Measurements from ENCODE around the gene DCAF6. TPM values are rescaled to one million over a fixed set of nuclear protein-coding genes. Genes with fewer than 3 reads are reported as not detected.

The DCAF6 gene
- total RNA-seq, 1 donor from 2014 or later: 93.9 TPM

GRCh38 chr1:168104535-168104934 is 168.1 kb downstream of the DCAF6 start:
- no peaks in the 10 kb centered on the region for H3K4me1 ChIP-seq (ENCODE audit: control insufficient read depth in 3 of 3, insufficient read depth in 3 of 3, low read length in 3 of 3)
- no peak overlapping the region for H3K27ac ChIP-seq (ENCODE audit: low read depth, low read length)
- H3K27me3 ChIP-seq (ENCODE audit: control insufficient read depth in 3 of 3, insufficient read depth in 3 of 3, low read length in 3 of 3): peaks cover 0 to 10% (median 0%) of the 10 kb centered on the region in 3 donors
- H3K9me3 ChIP-seq (ENCODE audit: control insufficient read depth in 3 of 3, low read length in 3 of 3): no peaks in the 10 kb centered on the region
- no peak overlapping the region for H3K9ac ChIP-seq (ENCODE audit: low read depth in 1 of 3, low read length in 3 of 3)
- H3K36me3 ChIP-seq (ENCODE audit: control insufficient read depth in 3 of 3, insufficient read depth in 3 of 3, low read length in 3 of 3): peaks cover 0 to 10% (median 4%) of the 10 kb centered on the region in 3 donors
- H3K4me3 ChIP-seq (ENCODE audit: low read length in 3 of 3): no peak overlapping the region

- Histone ChIP-seq H3K36me3 (ENCODE audit: control insufficient read depth in 3 of 3, insufficient read depth in 3 of 3, low read length in 3 of 3) (peaks cover 0 to 10% (median 4%) of the 10 kb centered on the region in 3 donors), H3K27ac (ENCODE audit: low read depth, low read length) (no peak overlapping the region), H3K9me3 (ENCODE audit: control insufficient read depth in 3 of 3, low read length in 3 of 3) (no peaks in the 10 kb centered on the region), H3K4me3 (ENCODE audit: low read length in 3 of 3) (no peak overlapping the region), H3K4me1 (ENCODE audit: control insufficient read depth in 3 of 3, insufficient read depth in 3 of 3, low read length in 3 of 3) (no peaks in the 10 kb centered on the region), H3K9ac (ENCODE audit: low read depth in 1 of 3, low read length in 3 of 3) (no peak overlapping the region), H3K27me3 (ENCODE audit: control insufficient read depth in 3 of 3, insufficient read depth in 3 of 3, low read length in 3 of 3) (peaks cover 0 to 10% (median 0%) of the 10 kb centered on the region in 3 donors)
These were observed 169.4 kb downstream of the DCAF6 start for GRCh38 chr1:168105846-168106245.

- Histone ChIP-seq H3K36me3 (ENCODE audit: control insufficient read depth in 3 of 3, insufficient read depth in 3 of 3, low read length in 3 of 3) (peaks cover 0 to 10% (median 4%) of the 10 kb centered on the region in 3 donors), H3K27me3 (ENCODE audit: control insufficient read depth in 3 of 3, insufficient read depth in 3 of 3, low read length in 3 of 3) (peaks cover 0 to 10% (median 0%) of the 10 kb centered on the region in 3 donors)
These were observed 169.8 kb downstream of the DCAF6 start for GRCh38 chr1:168106274-168106673.

GRCh38 chr1:168110896-168111545 is 174.5 kb downstream of the DCAF6 start:
- H3K27ac ChIP-seq (ENCODE audit: low read depth, low read length): no peak overlapping the region
- H3K4me1 ChIP-seq (ENCODE audit: control insufficient read depth in 3 of 3, insufficient read depth in 3 of 3, low read length in 3 of 3): no peaks in the 10 kb centered on the region
- no peaks in the 10 kb centered on the region for H3K9me3 ChIP-seq (ENCODE audit: control insufficient read depth in 3 of 3, low read length in 3 of 3)
- H3K27me3 ChIP-seq (ENCODE audit: control insufficient read depth in 3 of 3, insufficient read depth in 3 of 3, low read length in 3 of 3): no peaks in the 10 kb centered on the region
- peaks cover 0 to 5% (median 0%) of the 10 kb centered on the region in 3 donors for H3K36me3 ChIP-seq (ENCODE audit: control insufficient read depth in 3 of 3, insufficient read depth in 3 of 3, low read length in 3 of 3)
- no peak overlapping the region for H3K9ac ChIP-seq (ENCODE audit: low read depth in 1 of 3, low read length in 3 of 3)
- H3K4me3 ChIP-seq (ENCODE audit: low read length in 3 of 3): no peak overlapping the region

More at GRCh38 chr1:168106274-168106673, 169.8 kb downstream of the DCAF6 start:
- Histone ChIP-seq H3K27ac (ENCODE audit: low read depth, low read length) (no peak overlapping the region), H3K4me3 (ENCODE audit: low read length in 3 of 3) (no peak overlapping the region), H3K9ac (ENCODE audit: low read depth in 1 of 3, low read length in 3 of 3) (no peak overlapping the region), H3K4me1 (ENCODE audit: control insufficient read depth in 3 of 3, insufficient read depth in 3 of 3, low read length in 3 of 3) (no peaks in the 10 kb centered on the region), H3K9me3 (ENCODE audit: control insufficient read depth in 3 of 3, low read length in 3 of 3) (no peaks in the 10 kb centered on the region)

- Histone ChIP-seq H3K27me3 (ENCODE audit: control insufficient read depth in 3 of 3, insufficient read depth in 3 of 3, low read length in 3 of 3) (no peaks in the 10 kb centered on the region), H3K36me3 (ENCODE audit: control insufficient read depth in 3 of 3, insufficient read depth in 3 of 3, low read length in 3 of 3) (peaks cover 0 to 2% (median 0%) of the 10 kb centered on the region in 3 donors), H3K4me3 (ENCODE audit: low read length in 3 of 3) (no peak overlapping the region), H3K9ac (ENCODE audit: low read depth in 1 of 3, low read length in 3 of 3) (no peak overlapping the region), H3K4me1 (ENCODE audit: control insufficient read depth in 3 of 3, insufficient read depth in 3 of 3, low read length in 3 of 3) (no peaks in the 10 kb centered on the region), H3K27ac (ENCODE audit: low read depth, low read length) (no peak overlapping the region), H3K9me3 (ENCODE audit: control insufficient read depth in 3 of 3, low read length in 3 of 3) (no peaks in the 10 kb centered on the region)
These were observed 176.3 kb downstream of the DCAF6 start for GRCh38 chr1:168112673-168113305.

- Histone ChIP-seq H3K27me3 (ENCODE audit: control insufficient read depth in 3 of 3, insufficient read depth in 3 of 3, low read length in 3 of 3) (no peaks in the 10 kb centered on the region), H3K4me1 (ENCODE audit: control insufficient read depth in 3 of 3, insufficient read depth in 3 of 3, low read length in 3 of 3) (no peaks in the 10 kb centered on the region), H3K36me3 (ENCODE audit: control insufficient read depth in 3 of 3, insufficient read depth in 3 of 3, low read length in 3 of 3) (no peaks in the 10 kb centered on the region), H3K9ac (ENCODE audit: low read depth in 1 of 3, low read length in 3 of 3) (no peak overlapping the region), H3K27ac (ENCODE audit: low read depth, low read length) (no peak overlapping the region), H3K9me3 (ENCODE audit: control insufficient read depth in 3 of 3, low read length in 3 of 3) (no peaks in the 10 kb centered on the region), H3K4me3 (ENCODE audit: low read length in 3 of 3) (no peak overlapping the region)
These were observed 178.4 kb downstream of the DCAF6 start for GRCh38 chr1:168114845-168115244.

- H3K9me3 ChIP-seq (ENCODE audit: control insufficient read depth in 3 of 3, low read length in 3 of 3): no peaks in the 10 kb centered on the region
- H3K27ac ChIP-seq (ENCODE audit: low read depth, low read length): no peak overlapping the region
- peaks cover 0 to under 1% (median 0%) of the 10 kb centered on the region in 3 donors for H3K4me1 ChIP-seq (ENCODE audit: control insufficient read depth in 3 of 3, insufficient read depth in 3 of 3, low read length in 3 of 3)
- H3K4me3 ChIP-seq (ENCODE audit: low read length in 3 of 3): no peak overlapping the region
- H3K36me3 ChIP-seq (ENCODE audit: control insufficient read depth in 3 of 3, insufficient read depth in 3 of 3, low read length in 3 of 3): no peaks in the 10 kb centered on the region
- H3K27me3 ChIP-seq (ENCODE audit: control insufficient read depth in 3 of 3, insufficient read depth in 3 of 3, low read length in 3 of 3): no peaks in the 10 kb centered on the region
- no peak overlapping the region for H3K9ac ChIP-seq (ENCODE audit: low read depth in 1 of 3, low read length in 3 of 3)
These were observed 179.9 kb downstream of the DCAF6 start for GRCh38 chr1:168116327-168116799.

GRCh38 chr1:168119750-168120149 is 183.3 kb downstream of the DCAF6 start:
- no peaks in the 10 kb centered on the region for H3K36me3 ChIP-seq (ENCODE audit: control insufficient read depth in 3 of 3, insufficient read depth in 3 of 3, low read length in 3 of 3)
- H3K27me3 ChIP-seq (ENCODE audit: control insufficient read depth in 3 of 3, insufficient read depth in 3 of 3, low read length in 3 of 3): no peaks in the 10 kb centered on the region
- H3K9ac ChIP-seq (ENCODE audit: low read depth in 1 of 3, low read length in 3 of 3): no peak overlapping the region
- no peak overlapping the region for H3K27ac ChIP-seq (ENCODE audit: low read depth, low read length)
- no peak overlapping the region for H3K4me3 ChIP-seq (ENCODE audit: low read length in 3 of 3)
- no peaks in the 10 kb centered on the region for H3K9me3 ChIP-seq (ENCODE audit: control insufficient read depth in 3 of 3, low read length in 3 of 3)
- H3K4me1 ChIP-seq (ENCODE audit: control insufficient read depth in 3 of 3, insufficient read depth in 3 of 3, low read length in 3 of 3): peaks cover 0 to 10% (median 6%) of the 10 kb centered on the region in 3 donors

GRCh38 chr1:168121401-168122011 is 185.0 kb downstream of the DCAF6 start:
- Histone ChIP-seq H3K9ac (ENCODE audit: low read depth in 1 of 3, low read length in 3 of 3) (no peak overlapping the region), H3K27ac (ENCODE audit: low read depth, low read length) (no peak overlapping the region), H3K4me1 (ENCODE audit: control insufficient read depth in 3 of 3, insufficient read depth in 3 of 3, low read length in 3 of 3) (peaks cover 0 to 10% (median 6%) of the 10 kb centered on the region in 3 donors), H3K27me3 (ENCODE audit: control insufficient read depth in 3 of 3, insufficient read depth in 3 of 3, low read length in 3 of 3) (no peaks in the 10 kb centered on the region), H3K4me3 (ENCODE audit: low read length in 3 of 3) (no peak overlapping the region), H3K36me3 (ENCODE audit: control insufficient read depth in 3 of 3, insufficient read depth in 3 of 3, low read length in 3 of 3) (no peaks in the 10 kb centered on the region), H3K9me3 (ENCODE audit: control insufficient read depth in 3 of 3, low read length in 3 of 3) (no peaks in the 10 kb centered on the region)

- H3K36me3 ChIP-seq (ENCODE audit: control insufficient read depth in 3 of 3, insufficient read depth in 3 of 3, low read length in 3 of 3): no peaks in the 10 kb centered on the region
- H3K9me3 ChIP-seq (ENCODE audit: control insufficient read depth in 3 of 3, low read length in 3 of 3): no peaks in the 10 kb centered on the region
- no peak overlapping the region for H3K4me3 ChIP-seq (ENCODE audit: low read length in 3 of 3)
- no peak overlapping the region for H3K9ac ChIP-seq (ENCODE audit: low read depth in 1 of 3, low read length in 3 of 3)
- H3K27ac ChIP-seq (ENCODE audit: low read depth, low read length): no peak overlapping the region
- H3K27me3 ChIP-seq (ENCODE audit: control insufficient read depth in 3 of 3, insufficient read depth in 3 of 3, low read length in 3 of 3): peaks cover 0 to 2% (median 0%) of the 10 kb centered on the region in 3 donors
- peaks cover 0 to 10% (median 6%) of the 10 kb centered on the region in 3 donors for H3K4me1 ChIP-seq (ENCODE audit: control insufficient read depth in 3 of 3, insufficient read depth in 3 of 3, low read length in 3 of 3)
These were observed 188.6 kb downstream of the DCAF6 start for GRCh38 chr1:168125051-168125450.

Measured in skeletal muscle tissue (tissue), 4 donors.